ENCODE data around the gene GOLGA3. TPM values are rescaled to one million over a fixed set of nuclear protein-coding genes. Genes with fewer than 3 reads are reported as not detected.

The GOLGA3 gene
- 67.8 and 68.2 TPM in 2 replicates for total RNA-seq

GRCh38 chr12:132828706-132829534 is at the start of gene GOLGA3:
Gene GOLGA3 (minus strand): TSS chr12:132828869. CDS start chr12:132822128, 6,741 bp downstream.

GRCh38 chr12:132761032-132761920 is 67.4 kb downstream of the GOLGA3 start, which contains the start of gene ANKLE2:
Gene ANKLE2 (minus strand): TSS chr12:132761832. CDS start chr12:132761798, 34 bp downstream.

Other genes starting within 250 kb of the GOLGA3 start
- not detected in 2 replicates for gene LRCOL1, start 218.3 kb downstream of the GOLGA3 start, total RNA-seq
- not detected in 2 replicates for gene P2RX2, start 210.1 kb downstream of the GOLGA3 start, total RNA-seq
- 15.5 and 21.3 TPM in 2 replicates for gene POLE, start 141.5 kb downstream of the GOLGA3 start, total RNA-seq
- 39.2 and 40.0 TPM in 2 replicates for gene PXMP2, start 141.3 kb downstream of the GOLGA3 start, total RNA-seq
- 39.7 and 54.0 TPM in 2 replicates for gene PGAM5, start 118.0 kb downstream of the GOLGA3 start, total RNA-seq
- 42.8 and 47.4 TPM in 2 replicates for gene ANKLE2, start 67.0 kb downstream of the GOLGA3 start, total RNA-seq
- 35.4 and 38.8 TPM in 2 replicates for gene CHFR, start 58.7 kb upstream of the GOLGA3 start, total RNA-seq
- gene ZNF605, start 127.4 kb upstream of the GOLGA3 start, total RNA-seq = 1.3 and 1.5 TPM in 2 replicates
- gene ZNF26, start 157.5 kb upstream of the GOLGA3 start, total RNA-seq = 3.0 and 3.9 TPM in 2 replicates
- gene ZNF84, start 208.6 kb upstream of the GOLGA3 start, total RNA-seq = 12.1 and 12.9 TPM in 2 replicates

Measured in mammary microvascular endothelial cell (primary cell).